Activated naive CD4-positive, alpha-beta T cell treated with anti-CD3 and anti-CD28 coated beads, Interleukin-2, amount 10 ng/mL, durations not matched to agents 5 hours and 36 hours (primary cell): ENCODE results near the gene NPS. TPM values are rescaled to one million over a fixed set of nuclear protein-coding genes. Genes with fewer than 3 reads are reported as not detected.

Source experiments
- total RNA-seq, 2 experiments: library from RNA; stranded (reverse); gene quantifications; one replicate each; pipeline ENCODE4 v1.2.3, GENCODE V29; 2021

The NPS gene, protein sequence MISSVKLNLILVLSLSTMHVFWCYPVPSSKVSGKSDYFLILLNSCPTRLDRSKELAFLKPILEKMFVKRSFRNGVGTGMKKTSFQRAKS
- not detected for total RNA-seq

GRCh38 chr10:127549009-127549408, at the start of gene NPS:
Gene NPS, plus strand, starts transcription at chr10:127549309. Its CDS starts 60 bp downstream, at chr10:127549369.

Other genes starting within 250 kb of the NPS start
- gene FOXI2, start 187.9 kb downstream of the NPS start, total RNA-seq, result not detected